Mammary epithelial cell (primary cell): ENCODE data around the gene LHPP.

Source experiments
- CTCF ChIP-seq, 2 donors: IDR thresholded peaks in 1 of 2; conservative IDR thresholded peaks in 1 of 2; 2 replicates each; pipeline ENCODE4 v1.5.1; 2011 to 2012; ENCODE audit warnings: inconsistent platforms in 2 of 2, low read length in 2 of 2, mild to moderate bottlenecking in 2 of 2, control low read depth in 1 of 2, low read depth in 1 of 2; ENCODE audit not compliant: insufficient read depth in 1 of 2; ENCODE audit errors: extremely low read depth in 1 of 2
- EZH2 ChIP-seq: IDR thresholded peaks from 2 replicates; pipeline ENCODE4 v1.6.1; 2012; ENCODE audit warnings: low read length, inconsistent platforms, borderline replicate concordance

- TF ChIP-seq CTCF (conservative IDR thresholded peaks at IDR 0.05 in 1 of 2, IDR thresholded peaks at IDR 0.05 in 1 of 2; ENCODE audit: extremely low read depth in 1 of 2, insufficient read depth in 1 of 2, low read depth in 1 of 2, low read length in 2 of 2) = no peak
- no peak for TF ChIP-seq EZH2
Observed at GRCh38 chr10:124433461-124433860, 28.2 kb upstream of the LHPP start.
